Measurements from ENCODE around the gene UBE4B.

UBE4B gene

DNA sequence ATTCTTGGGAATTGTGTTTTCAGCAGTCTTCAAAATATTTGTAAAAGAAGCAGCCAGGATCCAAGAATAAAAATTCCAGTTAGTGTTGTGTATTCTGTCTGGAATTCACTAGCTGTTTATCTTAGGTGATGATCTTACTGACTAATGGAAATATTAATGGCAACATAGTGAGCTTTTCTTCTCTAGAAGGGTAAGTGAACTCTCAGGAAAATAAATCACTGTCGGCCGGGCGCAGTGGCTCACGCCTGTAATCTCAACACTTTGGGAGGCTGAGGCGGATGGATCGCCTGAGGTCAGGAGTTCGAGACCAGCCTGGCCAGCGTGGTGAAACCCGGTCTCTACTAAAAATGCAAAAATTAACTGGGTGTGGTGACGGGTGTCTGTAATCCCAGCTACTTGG lies 90.2 kb downstream of the UBE4B start:
- H3K9ac ChIP-seq (ENCODE audit: low read length), result no peak overlapping the region
- no peak overlapping the region for H3K4me3 ChIP-seq (ENCODE audit: low read length)
- H3K79me2 ChIP-seq (ENCODE audit: low read length), result no peaks in the 10 kb centered on the region
- no peaks in the 10 kb centered on the region for H3K4me1 ChIP-seq (ENCODE audit: low read length)
- H3F3A ChIP-seq (ENCODE audit: insufficient read depth, low read length), result no peaks in the 10 kb centered on the region
- H3K9me2 ChIP-seq (replicated peaks; ENCODE audit: insufficient read depth, low read length), result no peaks in the 10 kb centered on the region
- no peak overlapping the region for H2AFZ ChIP-seq (ENCODE audit: low read length)
- H3K36me3 ChIP-seq (replicated peaks; ENCODE audit: insufficient read depth, low read length), result peaks cover 10% of the 10 kb centered on the region; the same call in 1 of the 2 replicates
- no peak for DNase-seq
- H3K9me3 ChIP-seq (replicated peaks; ENCODE audit: insufficient read depth, low read length), result no peaks in the 10 kb centered on the region
- no peak overlapping the region for H3K4me2 ChIP-seq (ENCODE audit: low read depth, low read length)
- H3K27me3 ChIP-seq (replicated peaks; ENCODE audit: insufficient read depth, low read length), result no peaks in the 10 kb centered on the region
- H3K27ac ChIP-seq (ENCODE audit: low read length), result no peak overlapping the region
- TF ChIP-seq EZH2 (optimal IDR thresholded peaks at IDR 0.05; ENCODE audit: low read depth, low read length), result no peak
- TF ChIP-seq, protein P1, sequence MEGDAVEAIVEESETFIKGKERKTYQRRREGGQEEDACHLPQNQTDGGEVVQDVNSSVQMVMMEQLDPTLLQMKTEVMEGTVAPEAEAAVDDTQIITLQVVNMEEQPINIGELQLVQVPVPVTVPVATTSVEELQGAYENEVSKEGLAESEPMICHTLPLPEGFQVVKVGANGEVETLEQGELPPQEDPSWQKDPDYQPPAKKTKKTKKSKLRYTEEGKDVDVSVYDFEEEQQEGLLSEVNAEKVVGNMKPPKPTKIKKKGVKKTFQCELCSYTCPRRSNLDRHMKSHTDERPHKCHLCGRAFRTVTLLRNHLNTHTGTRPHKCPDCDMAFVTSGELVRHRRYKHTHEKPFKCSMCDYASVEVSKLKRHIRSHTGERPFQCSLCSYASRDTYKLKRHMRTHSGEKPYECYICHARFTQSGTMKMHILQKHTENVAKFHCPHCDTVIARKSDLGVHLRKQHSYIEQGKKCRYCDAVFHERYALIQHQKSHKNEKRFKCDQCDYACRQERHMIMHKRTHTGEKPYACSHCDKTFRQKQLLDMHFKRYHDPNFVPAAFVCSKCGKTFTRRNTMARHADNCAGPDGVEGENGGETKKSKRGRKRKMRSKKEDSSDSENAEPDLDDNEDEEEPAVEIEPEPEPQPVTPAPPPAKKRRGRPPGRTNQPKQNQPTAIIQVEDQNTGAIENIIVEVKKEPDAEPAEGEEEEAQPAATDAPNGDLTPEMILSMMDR (IDR thresholded peaks at IDR 0.05; ENCODE audit: low read length), result no peak
- no peak for TF ChIP-seq EZH2phosphoT487 (IDR thresholded peaks at IDR 0.05; ENCODE audit: low read length)
- H4K20me1 ChIP-seq (ENCODE audit: insufficient read depth, low read length), result no peaks in the 10 kb centered on the region

DNA sequence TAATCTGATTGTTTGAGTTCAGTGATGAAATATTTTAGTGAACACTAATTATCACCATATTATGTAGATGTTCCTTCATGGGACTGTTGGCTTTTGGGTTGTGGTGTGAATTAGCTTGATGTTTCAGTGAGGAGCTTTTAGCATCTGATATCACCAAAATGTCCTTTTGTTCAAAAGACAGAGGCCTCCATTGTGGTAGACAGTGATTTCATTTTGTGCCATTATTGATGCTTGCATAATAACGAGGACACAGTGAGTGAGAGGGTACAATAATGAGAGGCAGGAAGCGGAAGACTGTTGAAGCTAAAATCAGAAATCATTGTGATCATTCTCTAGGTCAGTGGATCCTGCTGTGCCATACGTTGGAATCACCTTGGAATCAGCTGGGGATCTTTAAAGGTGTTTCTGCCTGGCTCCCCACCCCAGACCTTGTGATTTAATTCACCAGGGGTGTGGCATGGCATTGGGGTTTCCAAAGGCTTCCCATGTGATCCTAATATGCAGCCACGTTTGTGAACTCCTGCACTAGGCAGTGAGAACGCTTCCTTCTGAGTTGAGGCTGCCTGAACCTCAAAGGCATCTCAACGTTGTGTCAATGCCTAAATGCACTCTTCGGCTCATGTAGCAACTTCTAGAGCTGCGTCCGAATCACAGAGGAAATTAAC lies 95.5 kb downstream of the UBE4B start:
- H3F3A ChIP-seq (ENCODE audit: insufficient read depth, low read length), result no peaks in the 10 kb centered on the region
- no peak overlapping the region for H3K4me2 ChIP-seq (ENCODE audit: low read depth, low read length)
- H4K20me1 ChIP-seq (ENCODE audit: insufficient read depth, low read length), result no peaks in the 10 kb centered on the region
- no peak overlapping the region for H3K27ac ChIP-seq (ENCODE audit: low read length)
- H3K9me3 ChIP-seq (replicated peaks; ENCODE audit: insufficient read depth, low read length), result no peaks in the 10 kb centered on the region
- H3K9me2 ChIP-seq (replicated peaks; ENCODE audit: insufficient read depth, low read length), result no peaks in the 10 kb centered on the region
- DNase-seq, result no peak
- H3K79me2 ChIP-seq (ENCODE audit: low read length), result no peaks in the 10 kb centered on the region
- H2AFZ ChIP-seq (ENCODE audit: low read length), result no peak overlapping the region
- H3K9ac ChIP-seq (ENCODE audit: low read length), result no peak overlapping the region
- no peak overlapping the region for H3K4me3 ChIP-seq (ENCODE audit: low read length)
- TF ChIP-seq, protein P1 (IDR thresholded peaks at IDR 0.05; ENCODE audit: low read length), result no peak
- TF ChIP-seq EZH2phosphoT487 (IDR thresholded peaks at IDR 0.05; ENCODE audit: low read length) (no peak), EZH2 (optimal IDR thresholded peaks at IDR 0.05; ENCODE audit: low read depth, low read length) (no peak)
- H3K27me3 ChIP-seq (replicated peaks; ENCODE audit: insufficient read depth, low read length), result no peaks in the 10 kb centered on the region
- H3K36me3 ChIP-seq (replicated peaks; ENCODE audit: insufficient read depth, low read length), result peaks cover 9% of the 10 kb centered on the region; the same call in 1 of the 2 replicates
- no peaks in the 10 kb centered on the region for H3K4me1 ChIP-seq (ENCODE audit: low read length)

DNA sequence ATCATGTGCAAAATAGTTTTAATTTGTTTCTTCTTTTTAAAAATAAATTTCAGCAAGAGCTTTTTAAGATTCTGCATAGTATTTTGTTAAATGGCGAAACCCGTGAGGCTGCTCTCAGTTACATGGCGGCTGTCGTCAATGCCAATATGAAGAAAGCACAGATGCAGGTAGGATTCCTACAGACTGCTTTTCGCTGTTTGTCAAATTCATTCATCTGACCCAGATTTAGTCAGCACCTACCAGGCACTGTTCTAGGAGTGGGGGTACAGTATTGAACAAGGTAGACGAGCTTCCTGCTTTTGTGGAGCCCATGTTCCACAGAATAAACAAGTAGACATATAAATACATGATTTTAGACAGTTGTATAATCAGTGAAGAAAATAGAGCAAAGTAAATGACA lies 99.6 kb downstream of the UBE4B start:
- no peaks in the 10 kb centered on the region for H3K79me2 ChIP-seq (ENCODE audit: low read length)
- H3K36me3 ChIP-seq (replicated peaks; ENCODE audit: insufficient read depth, low read length), result peaks cover 4% of the 10 kb centered on the region; the same call in 1 of the 2 replicates
- H4K20me1 ChIP-seq (ENCODE audit: insufficient read depth, low read length), result no peaks in the 10 kb centered on the region
- H3F3A ChIP-seq (ENCODE audit: insufficient read depth, low read length), result 0 out of 2 replicates have a peak, but pooled peaks cover 4% of the 10 kb centered on the region
- H3K9ac ChIP-seq (ENCODE audit: low read length), result no peak overlapping the region
- H3K4me3 ChIP-seq (ENCODE audit: low read length), result no peak overlapping the region
- no peak for DNase-seq
- no peaks in the 10 kb centered on the region for H3K9me3 ChIP-seq (replicated peaks; ENCODE audit: insufficient read depth, low read length)
- H3K27me3 ChIP-seq (replicated peaks; ENCODE audit: insufficient read depth, low read length), result no peaks in the 10 kb centered on the region
- no peaks in the 10 kb centered on the region for H3K4me1 ChIP-seq (ENCODE audit: low read length)
- H3K9me2 ChIP-seq (replicated peaks; ENCODE audit: insufficient read depth, low read length), result no peaks in the 10 kb centered on the region
- H3K27ac ChIP-seq (ENCODE audit: low read length), result no peak overlapping the region
- H3K4me2 ChIP-seq (ENCODE audit: low read depth, low read length), result no peak overlapping the region
- H2AFZ ChIP-seq (ENCODE audit: low read length), result no peak overlapping the region
- TF ChIP-seq EZH2phosphoT487 (IDR thresholded peaks at IDR 0.05; ENCODE audit: low read length) (no peak), EZH2 (optimal IDR thresholded peaks at IDR 0.05; ENCODE audit: low read depth, low read length) (no peak)
- TF ChIP-seq, protein P1 (IDR thresholded peaks at IDR 0.05; ENCODE audit: low read length), result no peak

Data from MM.1S (cell line).